ENCODE results near the gene TMEM208.

Gene TMEM208

DNA sequence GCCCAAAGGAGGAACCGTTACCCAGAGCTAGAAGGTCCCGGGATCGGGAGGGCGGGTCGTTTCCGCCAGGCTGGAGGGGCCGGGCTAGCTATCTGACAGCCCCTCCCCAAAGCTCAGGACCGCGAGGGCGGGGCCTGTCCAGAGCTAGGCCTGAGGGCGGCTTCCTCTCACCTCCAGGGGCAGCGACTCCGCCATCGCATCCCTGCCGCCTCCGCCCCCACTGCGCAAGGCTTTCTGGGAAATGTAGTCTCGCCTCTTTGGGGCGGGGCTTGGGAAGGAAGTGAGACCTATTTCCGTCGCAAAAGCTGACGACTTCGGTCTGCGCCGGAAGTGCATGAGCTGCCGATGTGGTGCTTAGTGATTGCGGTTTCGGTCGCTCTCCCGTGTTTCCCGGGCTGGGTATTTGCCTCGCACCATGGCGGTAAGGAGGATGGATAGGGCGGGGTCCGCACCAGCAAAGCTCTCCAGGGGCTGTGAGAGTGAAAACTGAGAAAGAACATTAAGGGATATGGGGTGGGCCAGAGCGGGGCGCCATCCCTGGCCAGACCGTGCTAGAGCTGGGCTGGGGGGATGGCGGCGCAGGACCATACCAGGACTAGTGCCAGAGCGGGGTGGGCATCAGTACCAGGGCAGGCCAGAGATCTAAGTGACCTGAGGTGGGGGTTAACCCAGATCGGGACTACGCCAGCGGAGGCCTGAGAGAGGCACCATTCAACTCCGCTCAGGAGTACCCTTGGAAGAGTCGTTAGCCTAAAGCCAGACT is at the start of gene TMEM208:
Gene TMEM208 (plus strand): TSS at position 327 of the 763 bp plus-strand sequence. CDS start 89 bp downstream, at position 416.
- peak; percentile 98 to 99 for DNase-seq (ENCODE audit: low read depth in 2 of 2)

DNA sequence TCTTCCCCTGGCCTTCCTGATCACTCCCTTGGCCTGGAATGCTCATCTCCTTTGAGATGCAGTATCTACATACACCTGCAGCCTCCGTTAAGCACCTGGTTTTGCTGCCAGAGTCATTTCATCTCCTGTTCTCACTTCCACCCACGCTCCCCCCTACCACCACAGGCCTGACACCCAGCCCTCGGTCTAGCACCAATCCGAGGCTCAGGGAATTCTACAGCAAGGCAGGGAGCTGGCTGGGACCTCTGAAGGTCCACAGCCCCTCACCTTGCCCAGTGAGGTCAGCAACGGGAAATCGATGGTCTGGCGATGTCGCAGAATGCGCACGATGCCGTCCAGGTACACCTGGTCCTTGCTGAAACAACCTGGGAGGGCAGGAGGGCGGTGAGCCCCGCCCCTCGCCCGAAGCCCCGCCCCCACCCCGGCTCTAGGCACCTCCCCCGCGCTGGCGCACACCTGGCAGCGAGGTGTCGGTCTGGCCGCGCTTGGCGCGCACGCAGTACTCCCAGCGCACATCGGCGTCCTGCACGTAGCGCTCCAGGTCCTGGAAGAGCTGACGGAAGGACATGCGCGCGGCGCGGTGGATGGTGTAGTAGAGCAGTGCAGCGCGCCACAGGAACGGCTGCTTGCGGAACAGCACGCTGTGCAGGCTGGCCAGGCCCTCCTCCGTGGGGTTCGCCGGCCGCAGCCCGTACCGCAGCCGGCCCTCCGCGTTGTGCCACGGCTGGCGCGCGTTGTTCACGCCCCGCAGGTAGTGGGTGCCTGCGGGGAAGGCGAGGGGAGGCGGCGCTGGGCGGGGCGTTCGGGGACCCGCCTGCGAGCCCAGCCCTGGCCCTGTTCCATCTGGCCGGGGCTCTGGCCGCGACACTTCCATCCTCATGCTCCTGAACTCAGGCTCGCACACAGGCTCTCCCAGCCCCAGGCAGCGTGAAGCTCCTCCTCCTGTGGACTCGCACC is 48.9 kb upstream of the TMEM208 start:
- no peak for DNase-seq (ENCODE audit: low read depth in 2 of 2)

DNA sequence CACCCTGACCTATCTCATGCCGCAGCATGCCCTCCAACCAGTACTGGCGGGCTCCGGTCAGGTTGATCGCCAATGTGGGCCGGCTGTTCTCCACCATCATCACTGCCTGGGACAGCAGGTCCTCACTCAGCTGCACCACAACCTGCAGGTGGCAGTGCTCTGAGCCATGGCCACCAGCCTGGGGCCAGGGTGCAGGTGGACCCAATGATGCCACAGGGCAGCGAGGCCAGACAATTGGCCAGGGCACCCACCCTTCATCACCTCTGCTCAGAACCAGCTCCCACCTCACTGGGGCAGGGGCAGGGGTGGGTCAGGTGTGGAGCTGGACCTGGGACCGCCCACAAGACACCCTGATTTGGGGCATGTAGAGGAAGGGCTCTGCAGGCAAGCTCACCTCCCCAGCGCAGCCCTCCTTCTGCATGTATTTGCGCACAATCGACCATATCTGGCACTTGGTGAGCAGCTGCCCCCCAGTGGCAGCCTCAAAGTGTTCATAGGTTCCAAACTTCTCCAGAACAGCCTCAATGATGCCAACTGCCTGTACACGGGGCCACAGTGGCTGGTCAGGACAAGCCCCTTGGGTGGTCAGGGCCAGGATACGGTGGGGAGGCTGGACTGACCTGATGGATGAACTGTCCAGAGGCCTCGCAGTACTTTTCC is 47.4 kb upstream of the TMEM208 start:
- DNase-seq (ENCODE audit: low read depth in 2 of 2) = no peak

DNA sequence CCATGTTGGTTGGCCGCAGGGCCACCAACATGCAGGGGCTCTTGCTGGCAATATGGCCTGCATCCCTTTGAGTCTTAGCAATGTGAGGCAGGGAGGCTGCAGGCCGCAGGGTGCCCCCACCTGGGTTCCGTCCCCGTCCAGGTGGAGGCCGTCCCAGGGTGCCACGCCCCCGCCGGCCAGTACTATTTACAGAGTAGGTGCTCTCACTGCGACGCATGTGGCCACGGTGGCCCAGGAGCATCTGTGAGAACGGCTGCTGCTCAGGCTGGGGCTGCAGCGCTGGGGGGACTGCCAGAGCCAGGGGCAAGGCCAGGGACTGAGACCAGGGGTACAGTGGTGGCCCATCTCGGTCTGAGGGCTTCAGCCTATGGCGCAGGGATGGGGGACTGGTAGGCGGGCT is 46.8 kb upstream of the TMEM208 start:
- DNase-seq (ENCODE audit: low read depth in 2 of 2) = no peak

DNA sequence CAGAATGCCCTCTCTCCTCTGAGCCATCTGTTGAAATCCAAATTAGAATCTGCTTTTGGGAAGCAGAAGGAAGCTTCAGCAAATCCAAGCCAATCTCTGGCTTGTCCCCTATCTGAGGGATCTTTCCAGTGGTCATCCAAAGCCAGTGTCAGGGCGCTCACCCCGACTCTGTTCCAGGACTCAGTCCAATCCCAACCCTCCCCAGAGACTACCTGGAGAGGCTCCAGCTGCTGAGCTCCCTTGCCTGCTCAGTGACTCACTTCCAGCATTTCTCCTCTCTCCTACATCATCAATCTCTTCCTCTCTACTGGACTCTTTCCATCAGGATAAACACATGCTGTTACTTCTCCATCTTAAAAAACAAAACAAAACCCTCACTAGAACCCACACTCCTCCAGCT is 45.6 kb upstream of the TMEM208 start:
- DNase-seq (ENCODE audit: low read depth in 2 of 2) = no peak

DNA sequence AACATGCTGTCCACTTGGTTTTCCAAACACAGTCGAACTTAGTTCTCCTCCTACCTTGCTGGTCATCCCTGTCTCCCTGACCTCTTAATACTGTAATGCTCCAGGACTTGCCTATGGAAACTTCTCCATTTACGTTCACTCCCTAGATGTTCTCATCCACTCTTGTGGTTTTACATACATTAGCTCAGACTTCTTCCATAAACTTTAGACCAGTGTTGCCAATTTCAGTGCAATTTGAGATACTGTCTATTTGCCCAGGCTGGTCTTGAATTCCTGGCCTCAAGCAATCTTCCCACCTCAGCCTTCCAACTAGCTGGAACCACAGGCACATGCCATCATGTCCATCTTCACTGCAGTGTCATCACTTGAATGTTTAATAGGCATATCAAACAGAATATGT is 44.6 kb upstream of the TMEM208 start:
- DNase-seq (ENCODE audit: low read depth in 2 of 2) = no peak

DNA sequence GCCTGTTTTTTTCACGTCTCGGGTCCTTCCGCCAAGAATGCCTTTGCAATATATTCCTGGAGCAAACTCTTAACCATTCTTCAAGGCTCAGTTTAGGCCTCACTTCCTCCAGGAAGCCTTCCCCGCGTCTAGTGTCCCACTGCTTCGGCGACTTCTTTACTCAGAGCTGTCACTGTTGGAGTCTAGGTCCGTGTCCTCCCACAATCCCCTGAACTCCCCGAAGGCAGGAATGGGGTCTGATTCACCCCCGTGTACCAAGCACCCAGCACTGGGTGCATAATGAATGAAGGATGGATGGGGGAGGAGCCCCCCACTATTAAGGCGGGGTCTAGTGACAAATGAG is 43.7 kb upstream of the TMEM208 start:
- DNase-seq (ENCODE audit: low read depth in 2 of 2) = no peak

DNA sequence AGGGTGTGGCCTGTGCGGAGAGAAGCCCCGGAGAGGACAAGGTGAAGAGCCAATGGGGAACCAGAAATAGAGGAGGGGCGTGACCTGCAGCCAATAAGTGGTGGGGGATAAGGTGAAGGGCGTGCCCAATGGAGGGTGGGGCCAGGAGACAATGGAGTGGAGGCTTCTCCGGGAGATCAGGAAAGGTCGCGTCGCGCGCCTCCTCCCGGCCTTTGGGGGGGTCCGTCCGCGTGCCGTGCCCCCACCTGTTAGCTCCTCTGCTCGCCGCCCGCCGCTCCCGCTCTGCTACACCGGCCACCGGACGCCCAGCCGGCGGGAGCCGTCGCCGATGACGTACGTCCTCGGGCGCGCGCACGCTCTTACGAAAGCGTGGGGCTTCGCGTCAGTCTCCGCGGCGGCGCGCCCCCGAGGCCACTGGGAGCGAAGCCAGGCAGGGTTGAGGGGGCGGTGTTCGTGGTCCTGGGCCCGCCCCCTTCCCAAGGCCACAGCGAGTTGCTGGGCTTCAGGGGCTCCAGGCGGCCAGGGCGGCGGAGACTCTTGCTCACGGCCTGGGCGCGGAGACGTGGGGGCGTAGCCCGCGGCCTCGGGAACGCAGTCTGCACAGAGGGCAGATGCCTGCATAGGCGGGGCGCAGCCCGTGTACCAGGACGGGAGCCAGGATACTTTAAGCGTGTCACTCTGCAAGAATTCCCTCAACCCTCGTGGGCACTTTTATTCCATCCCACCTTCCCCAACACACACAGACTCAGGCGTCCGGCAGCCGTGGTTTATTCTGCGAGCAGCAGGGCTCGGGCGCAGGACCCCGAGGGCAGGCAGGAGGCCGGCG is 43.1 kb upstream of the TMEM208 start, which contains the start of gene MATCAP1:
Gene MATCAP1 (minus strand): TSS at position 337 of the 826 bp plus-strand sequence. CDS start 3,353 bp downstream, outside the sequence.
- peak; percentile 84 to 95 for DNase-seq (ENCODE audit: low read depth in 2 of 2)

DNA sequence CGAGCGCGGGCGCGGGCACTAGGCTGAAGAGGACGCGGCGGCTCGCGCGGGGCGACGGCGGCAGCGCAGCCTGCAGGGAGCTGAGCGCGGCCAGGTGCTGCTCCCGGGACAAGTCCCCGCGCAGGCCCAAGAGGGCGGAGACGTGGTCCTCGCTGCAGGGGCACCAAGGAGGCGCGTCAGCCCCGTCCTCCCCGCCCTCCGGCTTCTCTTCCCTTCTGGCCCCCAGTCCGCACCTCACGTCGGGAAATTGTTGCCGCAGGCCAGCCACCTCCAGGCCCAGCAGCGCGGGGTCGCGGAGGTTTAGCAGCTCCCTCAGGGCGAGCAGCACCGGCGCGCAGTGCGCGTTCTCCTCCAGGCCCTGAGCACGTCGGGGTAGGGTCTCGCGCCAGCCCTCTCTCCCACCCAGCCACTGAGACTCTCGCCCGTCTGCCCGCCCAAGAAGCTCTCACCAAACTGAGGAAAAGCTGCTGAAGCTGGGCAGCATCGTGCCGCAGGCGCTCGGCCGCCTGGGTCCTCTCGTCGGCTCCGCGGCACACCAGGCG is 42.4 kb upstream of the TMEM208 start:
- DNase-seq (ENCODE audit: low read depth in 2 of 2) = no peak

DNA sequence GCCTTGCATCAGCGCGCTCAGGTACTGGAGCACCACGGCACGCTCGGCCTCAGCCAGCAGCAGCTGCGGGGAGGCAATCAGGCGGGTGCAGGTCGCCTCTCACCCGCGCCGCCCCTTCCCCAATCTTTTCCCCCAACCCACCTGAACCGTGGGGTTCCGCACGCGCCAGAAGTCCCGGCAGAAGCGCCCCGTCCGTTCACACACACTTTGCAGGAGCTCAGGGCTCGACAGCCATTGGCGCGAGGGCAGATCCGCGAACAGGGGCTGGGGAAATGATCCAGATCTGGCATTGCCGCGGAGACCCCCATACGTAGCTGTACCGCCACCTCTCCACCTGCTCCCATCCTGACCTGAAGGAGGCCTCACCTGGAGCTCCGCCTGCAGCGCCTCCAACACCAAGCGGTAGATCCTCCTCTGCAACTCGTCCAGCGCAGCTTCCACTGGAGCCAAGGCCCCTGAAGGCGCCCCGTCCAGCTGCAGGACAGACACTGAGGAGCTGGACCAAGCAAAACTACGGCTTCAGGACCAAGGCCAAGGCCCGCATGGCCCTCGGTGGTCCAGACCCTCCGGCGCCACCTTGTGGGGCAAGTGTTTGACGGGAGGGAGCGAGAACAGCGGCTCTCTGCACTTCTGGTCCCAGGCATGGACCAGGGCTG is 41.8 kb upstream of the TMEM208 start:
- DNase-seq (ENCODE audit: low read depth in 2 of 2) = peak; percentile 65 to 84

DNA sequence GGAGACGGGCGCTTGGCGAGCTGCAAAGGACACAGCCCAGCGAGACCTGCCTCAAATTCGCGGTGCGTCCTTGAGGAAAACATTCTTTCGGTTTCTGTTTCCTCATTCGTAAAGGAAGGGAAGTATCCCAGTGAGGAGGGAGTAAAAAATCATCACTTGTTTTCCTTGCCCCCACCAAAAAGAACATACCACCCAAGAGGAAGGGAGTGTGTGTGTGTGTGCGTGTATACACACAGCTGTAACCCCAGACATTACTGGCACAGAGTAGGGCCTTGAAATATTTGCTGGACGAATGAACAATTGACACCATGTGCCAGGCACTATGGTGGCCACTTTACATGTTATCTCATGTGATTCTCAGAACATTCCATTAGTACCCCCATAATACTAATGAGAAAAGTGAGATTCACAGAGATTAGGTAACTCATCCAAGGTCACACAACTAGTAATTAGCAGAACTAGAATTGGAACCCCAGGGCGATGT is 41.2 kb upstream of the TMEM208 start:
- DNase-seq (ENCODE audit: low read depth in 2 of 2) = no peak

DNA sequence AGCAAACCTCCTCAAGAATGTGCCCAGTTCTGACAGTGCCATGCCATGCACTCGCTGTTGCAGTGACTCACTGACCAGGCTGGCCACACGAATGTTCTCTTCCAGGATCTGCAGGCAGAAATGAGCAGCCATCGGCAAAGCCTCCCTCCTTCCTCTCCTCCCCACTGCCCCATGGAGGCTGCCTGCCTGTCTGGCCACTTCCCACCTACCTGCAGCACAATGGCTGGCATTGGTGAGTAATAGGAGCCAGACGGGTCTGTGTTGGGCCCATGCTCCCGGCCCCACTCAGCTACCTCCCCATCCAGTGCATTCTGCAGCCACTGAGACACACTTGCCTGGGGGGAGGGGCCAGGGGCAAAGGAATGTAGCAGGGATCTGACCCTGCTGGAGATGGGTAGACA is 40.4 kb upstream of the TMEM208 start:
- no peak for DNase-seq (ENCODE audit: low read depth in 2 of 2)

DNA sequence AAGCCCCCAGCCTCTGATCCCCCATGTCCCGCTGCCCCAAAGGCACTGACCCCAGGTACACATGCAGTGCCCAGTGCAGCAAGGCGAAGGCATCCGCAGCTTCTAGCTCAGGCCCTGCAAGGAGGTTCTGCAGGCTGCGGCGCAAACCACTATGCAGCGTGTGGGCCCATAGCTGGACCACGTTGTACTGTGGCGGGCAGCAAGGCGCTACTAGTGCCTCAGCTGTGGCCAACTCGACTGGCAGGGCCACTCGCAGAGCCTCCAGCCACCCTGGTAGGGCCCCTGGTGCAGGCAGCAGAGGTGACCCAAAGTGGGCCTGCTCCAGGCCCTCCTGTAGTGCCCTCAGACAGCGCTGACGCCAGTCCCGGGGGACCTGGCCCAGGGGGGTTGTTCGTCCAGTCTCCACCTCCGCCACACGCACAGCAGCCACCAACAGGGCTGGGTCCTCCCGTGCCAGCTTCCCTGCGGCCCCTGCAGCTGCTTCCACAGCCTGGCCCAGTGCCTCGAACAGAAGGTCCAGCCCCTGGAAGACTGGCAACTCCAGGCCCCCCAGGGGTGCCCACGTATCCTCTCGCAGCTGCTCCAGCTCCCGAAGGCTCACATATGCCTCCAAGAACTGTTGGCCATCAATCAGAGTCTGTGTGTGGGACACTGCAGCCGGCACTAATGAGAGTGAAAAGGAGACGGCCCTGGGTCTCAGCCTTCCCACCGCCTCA is 39.6 kb upstream of the TMEM208 start:
- DNase-seq (ENCODE audit: low read depth in 2 of 2) = no peak

DNA sequence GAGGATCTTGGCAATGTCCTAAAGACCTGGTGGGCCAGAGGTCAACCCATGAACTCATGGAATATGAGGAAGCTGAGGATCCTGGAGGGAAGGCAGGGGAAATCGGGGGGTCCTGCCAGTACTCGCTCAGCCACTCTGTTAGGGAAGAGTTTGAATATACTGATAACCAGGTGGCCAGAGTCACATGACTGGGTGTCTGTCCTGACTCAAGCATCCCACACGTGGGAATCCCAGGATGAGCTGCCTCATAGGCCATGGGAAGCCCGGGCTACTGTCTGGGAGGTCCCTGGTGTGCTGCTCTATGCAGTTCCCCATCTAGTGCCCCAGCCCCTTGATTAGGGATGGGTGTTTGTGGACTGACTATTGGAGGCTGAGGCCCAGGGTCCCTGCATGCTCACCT is 38.6 kb upstream of the TMEM208 start:
- no peak for DNase-seq (ENCODE audit: low read depth in 2 of 2)

DNA sequence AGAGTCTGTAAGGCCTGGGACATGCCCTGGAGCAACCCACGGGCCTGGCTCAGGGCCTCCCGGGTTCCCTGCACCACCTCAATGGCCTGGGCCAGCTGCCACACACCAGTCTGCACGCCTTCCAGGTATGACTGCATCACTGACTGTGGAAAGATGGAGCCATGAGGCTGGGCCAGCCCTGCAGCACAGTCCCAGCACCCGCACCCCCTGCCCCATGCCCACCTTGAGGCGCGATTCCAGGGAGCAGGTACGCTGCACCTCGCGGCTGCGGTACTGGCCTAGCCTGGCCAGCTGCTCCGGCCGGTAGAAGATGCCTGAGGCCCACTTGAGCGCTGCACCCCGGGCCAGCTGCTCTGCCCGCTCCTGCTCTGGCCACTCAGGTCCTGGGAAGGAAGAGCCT is 38.1 kb upstream of the TMEM208 start:
- no peak for DNase-seq (ENCODE audit: low read depth in 2 of 2)

DNA sequence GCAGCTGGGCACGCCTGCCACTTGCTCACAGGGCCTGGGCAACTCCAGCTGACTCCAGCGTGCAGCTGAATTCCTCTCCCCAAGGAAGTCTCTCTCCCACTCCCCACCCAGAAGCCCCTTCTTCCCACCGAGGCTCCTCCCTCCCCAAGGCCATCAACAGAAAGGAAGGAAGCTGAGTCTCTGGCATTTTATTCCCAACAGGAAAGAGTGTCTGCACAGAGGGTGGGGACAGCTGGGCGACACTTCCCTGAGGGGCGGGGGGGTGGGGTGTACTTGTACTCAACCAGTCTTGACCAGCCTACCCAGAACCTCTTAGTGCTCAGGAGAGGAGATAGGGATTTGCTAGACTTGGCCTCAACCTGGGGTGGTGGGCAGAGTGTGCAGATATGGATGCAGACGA is 36.9 kb upstream of the TMEM208 start, which contains the start of gene EXOC3L1:
Gene EXOC3L1 (minus strand): TSS at position 96 of the 400 bp plus-strand sequence. CDS start 460 bp downstream, outside the sequence.
- DNase-seq (ENCODE audit: low read depth in 2 of 2) = no peak

DNA sequence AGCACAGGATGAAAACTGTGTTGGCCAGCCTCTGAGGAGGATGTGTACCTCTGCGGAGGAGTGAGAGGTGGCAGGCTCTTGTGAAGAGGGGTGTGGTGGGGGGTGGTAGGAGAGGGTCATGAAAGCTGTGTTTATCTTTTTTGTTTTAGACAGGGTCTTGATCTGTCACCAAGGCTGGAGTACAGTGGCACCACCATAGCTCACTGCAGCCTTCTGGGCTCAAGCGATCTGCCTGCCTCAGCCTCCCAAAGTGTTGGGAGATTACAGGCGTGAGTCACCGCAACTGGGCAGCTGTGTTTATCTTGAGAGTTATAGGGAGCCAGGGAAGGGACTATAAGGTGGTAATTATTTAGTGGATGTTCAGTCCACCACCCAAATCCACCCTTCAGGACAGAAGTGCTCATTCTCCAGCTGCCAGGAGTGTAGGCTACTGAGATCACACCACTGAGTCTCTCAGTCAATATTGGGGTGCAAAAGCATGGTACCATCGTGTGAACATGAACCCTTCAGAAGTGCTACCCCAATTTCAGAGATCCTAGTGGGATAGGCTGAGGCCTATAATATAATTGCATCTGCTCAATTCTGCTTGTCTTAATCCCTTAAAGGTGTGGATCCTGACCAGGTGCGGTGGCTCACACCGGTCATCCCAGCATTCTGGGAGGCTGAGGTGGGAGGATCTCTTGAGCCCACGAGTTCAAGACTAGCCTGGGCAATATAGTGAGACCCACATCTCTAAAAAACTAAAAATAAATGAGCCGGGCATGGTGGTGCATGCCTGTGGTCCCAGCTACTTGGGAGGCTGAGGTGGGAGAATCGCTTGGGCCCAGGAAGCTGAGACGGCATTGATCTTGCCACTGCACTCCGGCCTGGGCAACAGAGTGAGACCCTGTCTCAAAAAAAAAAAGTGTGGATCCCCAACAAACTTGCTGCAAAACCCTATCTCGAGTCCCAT is 36.2 kb upstream of the TMEM208 start:
- no peak for DNase-seq (ENCODE audit: low read depth in 2 of 2)

DNA sequence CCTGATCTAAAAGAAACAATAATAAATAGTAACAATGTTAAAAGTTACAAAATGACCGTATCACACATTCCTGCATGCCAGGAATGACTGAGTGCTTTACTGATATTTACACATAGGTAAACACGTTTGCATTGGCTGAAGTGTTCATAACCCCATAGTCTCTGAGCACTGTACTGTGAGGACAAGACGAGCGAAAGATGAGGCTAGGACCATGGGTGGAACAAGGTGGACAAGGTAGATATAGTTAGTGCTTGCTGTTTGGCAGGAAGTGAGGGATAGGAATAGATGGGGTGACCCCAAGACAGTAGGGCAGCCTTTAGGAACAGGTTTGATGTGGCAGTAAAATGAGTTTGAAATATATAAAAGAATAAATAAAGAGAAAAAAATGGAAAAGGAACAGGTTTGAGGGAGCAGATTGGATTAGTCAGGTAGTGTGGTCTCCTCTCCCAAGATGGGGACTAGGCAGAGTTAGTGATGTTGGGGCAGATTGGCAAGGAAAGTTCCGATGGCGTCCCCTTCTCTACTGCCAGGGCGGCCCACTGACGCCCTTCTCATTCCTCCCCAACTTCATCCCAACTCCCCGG is 35.4 kb upstream of the TMEM208 start:
- no peak for DNase-seq (ENCODE audit: low read depth in 2 of 2)
